Measurements from ENCODE around the gene RHOB. TPM values are rescaled to one million over a fixed set of nuclear protein-coding genes. Genes with fewer than 3 reads are reported as not detected.
"Not testable (repeated sequence)": the region's sequence is repeated elsewhere in the genome, so short reads cannot be mapped to it uniquely, and the experiment has no call there.

Gene RHOB
- total RNA-seq, 1 experiment from 2014 or later: not detected

GRCh38 chr2:20490300-20491181 is 43.7 kb downstream of the RHOB start:
- no peak overlapping the region for H3K9ac ChIP-seq (ENCODE audit: low read length)
- H3K4me2 ChIP-seq (ENCODE audit: low read depth, low read length, poor library complexity, severe bottlenecking): no peak overlapping the region
- no peaks in the 10 kb centered on the region for H3K9me3 ChIP-seq (ENCODE audit: low read length)
- no peak for DNase-seq
- H4K20me1 ChIP-seq (ENCODE audit: insufficient read depth, low read depth, low read length): no peaks in the 10 kb centered on the region
- H3K9me2 ChIP-seq (replicated peaks; ENCODE audit: insufficient read depth, low read length): no peaks in the 10 kb centered on the region
- peaks cover 28% of the 10 kb centered on the region for H3K4me1 ChIP-seq (ENCODE audit: low read length)
- H3K27me3 ChIP-seq (ENCODE audit: low read length): no peaks in the 10 kb centered on the region
- no peaks in the 10 kb centered on the region for H3K79me2 ChIP-seq (ENCODE audit: low read length)
- no peak overlapping the region for H2AFZ ChIP-seq (ENCODE audit: low read length)
- no peak overlapping the region for H3K4me3 ChIP-seq (ENCODE audit: low read length)
- no peak overlapping the region for H3K27ac ChIP-seq (ENCODE audit: low read length)
- H3K36me3 ChIP-seq (ENCODE audit: insufficient read depth, low read length): no peaks in the 10 kb centered on the region

- H3K4me2 ChIP-seq (ENCODE audit: low read depth, low read length, poor library complexity, severe bottlenecking): no peak overlapping the region
- H3K9ac ChIP-seq (ENCODE audit: low read length): no peak overlapping the region
- no peak overlapping the region for H2AFZ ChIP-seq (ENCODE audit: low read length)
- no peaks in the 10 kb centered on the region for H4K20me1 ChIP-seq (ENCODE audit: insufficient read depth, low read depth, low read length)
- no peaks in the 10 kb centered on the region for H3K9me3 ChIP-seq (ENCODE audit: low read length)
- no peaks in the 10 kb centered on the region for H3K27me3 ChIP-seq (ENCODE audit: low read length)
- no peak overlapping the region for H3K27ac ChIP-seq (ENCODE audit: low read length)
- no peaks in the 10 kb centered on the region for H3K36me3 ChIP-seq (ENCODE audit: insufficient read depth, low read length)
- peaks cover 28% of the 10 kb centered on the region for H3K4me1 ChIP-seq (ENCODE audit: low read length)
- DNase-seq: no peak
- no peaks in the 10 kb centered on the region for H3K79me2 ChIP-seq (ENCODE audit: low read length)
- no peak overlapping the region for H3K4me3 ChIP-seq (ENCODE audit: low read length)
- H3K9me2 ChIP-seq (replicated peaks; ENCODE audit: insufficient read depth, low read length): no peaks in the 10 kb centered on the region
Observed at GRCh38 chr2:20491739-20492531, 45.1 kb downstream of the RHOB start.

- H3K9me2 ChIP-seq (replicated peaks; ENCODE audit: insufficient read depth, low read length); H3K27me3 ChIP-seq (ENCODE audit: low read length); DNase-seq; H3K36me3 ChIP-seq (ENCODE audit: insufficient read depth, low read length); H3K4me3 ChIP-seq (ENCODE audit: low read length); H3K27ac ChIP-seq (ENCODE audit: low read length); H3K79me2 ChIP-seq (ENCODE audit: low read length); H3K9me3 ChIP-seq (ENCODE audit: low read length); H2AFZ ChIP-seq (ENCODE audit: low read length); H3K4me2 ChIP-seq (ENCODE audit: low read depth, low read length, poor library complexity, severe bottlenecking); H4K20me1 ChIP-seq (ENCODE audit: insufficient read depth, low read depth, low read length); H3K9ac ChIP-seq (ENCODE audit: low read length): not testable (repeated sequence)
- H3K4me1 ChIP-seq (ENCODE audit: low read length): peaks cover 19% of the 10 kb centered on the region
Observed at GRCh38 chr2:20493095-20493494, 46.2 kb downstream of the RHOB start.

- H3K9ac ChIP-seq (ENCODE audit: low read length): no peak overlapping the region
- H3K9me3 ChIP-seq (ENCODE audit: low read length): no peaks in the 10 kb centered on the region
Observed at GRCh38 chr2:20494241-20494640, 47.4 kb downstream of the RHOB start.

GRCh38 chr2:20496076-20496872 is 49.4 kb downstream of the RHOB start:
- Histone ChIP-seq H2AFZ (ENCODE audit: low read length) (no peak overlapping the region), H3K4me1 (ENCODE audit: low read length) (0 out of 2 replicates have a peak, but pooled peaks cover 4% of the 10 kb centered on the region), H3K36me3 (ENCODE audit: insufficient read depth, low read length) (no peaks in the 10 kb centered on the region), H3K4me2 (ENCODE audit: low read depth, low read length, poor library complexity, severe bottlenecking) (no peak overlapping the region), H3K27ac (ENCODE audit: low read length) (no peak overlapping the region), H3K9ac (ENCODE audit: low read length) (no peak overlapping the region), H4K20me1 (ENCODE audit: insufficient read depth, low read depth, low read length) (no peaks in the 10 kb centered on the region), H3K4me3 (ENCODE audit: low read length) (no peak overlapping the region), H3K9me2 (replicated peaks; ENCODE audit: insufficient read depth, low read length) (no peaks in the 10 kb centered on the region), H3K9me3 (ENCODE audit: low read length) (no peaks in the 10 kb centered on the region), H3K79me2 (ENCODE audit: low read length) (no peaks in the 10 kb centered on the region), H3K27me3 (ENCODE audit: low read length) (no peaks in the 10 kb centered on the region)
- no peak for DNase-seq

More at GRCh38 chr2:20494241-20494640, 47.4 kb downstream of the RHOB start:
- no peak for DNase-seq
- Histone ChIP-seq H3K4me2 (ENCODE audit: low read depth, low read length, poor library complexity, severe bottlenecking) (no peak overlapping the region), H4K20me1 (ENCODE audit: insufficient read depth, low read depth, low read length) (no peaks in the 10 kb centered on the region), H3K9me2 (replicated peaks; ENCODE audit: insufficient read depth, low read length) (no peaks in the 10 kb centered on the region), H3K36me3 (ENCODE audit: insufficient read depth, low read length) (no peaks in the 10 kb centered on the region), H3K4me3 (ENCODE audit: low read length) (no peak overlapping the region), H3K4me1 (ENCODE audit: low read length) (peaks cover 19% of the 10 kb centered on the region), H3K27me3 (ENCODE audit: low read length) (no peaks in the 10 kb centered on the region), H2AFZ (ENCODE audit: low read length) (no peak overlapping the region), H3K27ac (ENCODE audit: low read length) (no peak overlapping the region), H3K79me2 (ENCODE audit: low read length) (no peaks in the 10 kb centered on the region)

- DNase-seq: no peak
- no peaks in the 10 kb centered on the region for H3K9me2 ChIP-seq (replicated peaks; ENCODE audit: insufficient read depth, low read length)
- H4K20me1 ChIP-seq (ENCODE audit: insufficient read depth, low read depth, low read length): no peaks in the 10 kb centered on the region
- H3K9ac ChIP-seq (ENCODE audit: low read length): no peak overlapping the region
- no peak overlapping the region for H2AFZ ChIP-seq (ENCODE audit: low read length)
- no peaks in the 10 kb centered on the region for H3K9me3 ChIP-seq (ENCODE audit: low read length)
- H3K4me2 ChIP-seq (ENCODE audit: low read depth, low read length, poor library complexity, severe bottlenecking): no peak overlapping the region
- H3K27ac ChIP-seq (ENCODE audit: low read length): no peak overlapping the region
- no peak overlapping the region for H3K4me3 ChIP-seq (ENCODE audit: low read length)
- H3K27me3 ChIP-seq (ENCODE audit: low read length): no peaks in the 10 kb centered on the region
- no peaks in the 10 kb centered on the region for H3K36me3 ChIP-seq (ENCODE audit: insufficient read depth, low read length)
- no peaks in the 10 kb centered on the region for H3K79me2 ChIP-seq (ENCODE audit: low read length)
- 0 out of 2 replicates have a peak, but pooled peaks cover 4% of the 10 kb centered on the region for H3K4me1 ChIP-seq (ENCODE audit: low read length)
Observed at GRCh38 chr2:20496942-20497341, 50.1 kb downstream of the RHOB start.

All from Karpas-422 (cell line).